ENCODE measurements around the gene IMP3.

DNA sequence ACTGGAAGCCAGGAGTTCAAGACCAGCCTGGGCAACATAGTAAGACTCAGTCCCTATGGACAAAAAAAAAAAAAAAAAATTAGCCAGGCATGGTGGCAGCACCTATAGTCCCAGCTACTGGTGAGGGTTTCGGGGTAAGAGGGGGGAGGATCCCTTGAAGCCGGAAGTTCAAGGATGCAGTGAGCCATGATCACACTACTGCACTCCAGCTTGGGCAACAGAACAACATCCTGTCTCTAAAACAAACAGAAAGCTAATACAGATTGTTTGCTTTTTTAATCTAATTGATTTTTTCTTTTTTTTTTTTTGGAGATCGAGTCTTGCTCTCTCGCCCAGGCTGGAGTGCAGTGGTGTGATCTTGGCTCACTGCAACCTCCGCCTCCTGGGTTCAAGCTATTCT lies 1.6 kb upstream of the IMP3 start:
- TF ChIP-seq CTCF (optimal IDR thresholded peaks at IDR 0.05 in 1 of 3, IDR thresholded peaks at IDR 0.05 in 1 of 3, conservative IDR thresholded peaks at IDR 0.05 in 1 of 3; ENCODE audit: extremely low read depth in 1 of 3, insufficient read depth in 2 of 3, low read length in 3 of 3): no peak
- no peak for TF ChIP-seq EZH2 (IDR thresholded peaks at IDR 0.05; ENCODE audit: low read length)
